ENCODE results near the gene BMP6. TPM values are rescaled to one million over a fixed set of nuclear protein-coding genes. Genes with fewer than 3 reads are reported as not detected.

The BMP6 gene
- total and polyA plus RNA-seq, 2 experiments from 2014 or later, result 0.84 to 2.8 TPM

DNA sequence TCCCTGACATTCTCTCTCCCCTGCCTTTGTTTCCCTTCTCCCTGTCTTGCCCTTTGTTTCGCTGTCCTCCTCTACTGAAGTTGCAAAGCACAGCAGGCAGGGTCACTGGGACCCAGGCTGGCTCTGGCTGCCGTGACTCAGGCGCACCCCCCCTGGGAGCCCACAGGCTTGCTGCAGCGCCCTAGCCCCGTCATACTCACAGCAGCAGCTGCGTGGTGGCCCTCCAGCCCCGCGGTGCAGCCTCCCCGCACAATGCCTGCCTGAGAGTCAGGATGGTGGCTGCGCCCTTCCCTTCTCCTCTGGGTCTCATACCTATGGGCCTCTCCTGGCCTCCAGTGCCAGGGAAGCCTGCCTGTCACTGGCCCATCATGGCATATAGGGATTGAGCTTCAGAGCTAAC is 143.0 kb downstream of the BMP6 start:
- no peak overlapping the region for H2AFZ ChIP-seq
- H3K27me3 ChIP-seq (ENCODE audit: insufficient read depth), result no peaks in the 10 kb centered on the region
- no peaks in the 10 kb centered on the region for H3K79me2 ChIP-seq (replicated peaks; ENCODE audit: insufficient read depth)
- no peak overlapping the region for H3K27ac ChIP-seq (ENCODE audit: low read depth)
- H3K4me1 ChIP-seq (ENCODE audit: insufficient read depth), result no peaks in the 10 kb centered on the region
- peaks cover 9% of the 10 kb centered on the region for H3K27me3 Mint-ChIP-seq (ENCODE audit: insufficient read depth, low read depth, poor library complexity)
- no peaks in the 10 kb centered on the region; the same call in 1 of the 2 replicates for H4K20me1 ChIP-seq (replicated peaks; ENCODE audit: insufficient read depth)
- H3K4me3 ChIP-seq, result no peak overlapping the region
- DNase-seq (ENCODE audit: low spot score), result no peak
- peaks cover 14% of the 10 kb centered on the region for H3K36me3 Mint-ChIP-seq (ENCODE audit: low read depth)
- H3K36me3 ChIP-seq (ENCODE audit: insufficient read depth), result no peaks in the 10 kb centered on the region
- peak; percentile 70 for ATAC-seq
- no peak overlapping the region for H3K4me3 Mint-ChIP-seq
- no peak overlapping the region for H3K4me2 ChIP-seq
- no peak overlapping the region for H3K27ac Mint-ChIP-seq
- H3K9me2 ChIP-seq (ENCODE audit: insufficient read depth), result peaks cover 7% of the 10 kb centered on the region
- H3K9me3 Mint-ChIP-seq, result peaks cover 12% of the 10 kb centered on the region
- H3F3A ChIP-seq (replicated peaks; ENCODE audit: low read depth), result no peaks in the 10 kb centered on the region
- H3K4me1 Mint-ChIP-seq, result no peaks in the 10 kb centered on the region
- TF ChIP-seq, protein P1, sequence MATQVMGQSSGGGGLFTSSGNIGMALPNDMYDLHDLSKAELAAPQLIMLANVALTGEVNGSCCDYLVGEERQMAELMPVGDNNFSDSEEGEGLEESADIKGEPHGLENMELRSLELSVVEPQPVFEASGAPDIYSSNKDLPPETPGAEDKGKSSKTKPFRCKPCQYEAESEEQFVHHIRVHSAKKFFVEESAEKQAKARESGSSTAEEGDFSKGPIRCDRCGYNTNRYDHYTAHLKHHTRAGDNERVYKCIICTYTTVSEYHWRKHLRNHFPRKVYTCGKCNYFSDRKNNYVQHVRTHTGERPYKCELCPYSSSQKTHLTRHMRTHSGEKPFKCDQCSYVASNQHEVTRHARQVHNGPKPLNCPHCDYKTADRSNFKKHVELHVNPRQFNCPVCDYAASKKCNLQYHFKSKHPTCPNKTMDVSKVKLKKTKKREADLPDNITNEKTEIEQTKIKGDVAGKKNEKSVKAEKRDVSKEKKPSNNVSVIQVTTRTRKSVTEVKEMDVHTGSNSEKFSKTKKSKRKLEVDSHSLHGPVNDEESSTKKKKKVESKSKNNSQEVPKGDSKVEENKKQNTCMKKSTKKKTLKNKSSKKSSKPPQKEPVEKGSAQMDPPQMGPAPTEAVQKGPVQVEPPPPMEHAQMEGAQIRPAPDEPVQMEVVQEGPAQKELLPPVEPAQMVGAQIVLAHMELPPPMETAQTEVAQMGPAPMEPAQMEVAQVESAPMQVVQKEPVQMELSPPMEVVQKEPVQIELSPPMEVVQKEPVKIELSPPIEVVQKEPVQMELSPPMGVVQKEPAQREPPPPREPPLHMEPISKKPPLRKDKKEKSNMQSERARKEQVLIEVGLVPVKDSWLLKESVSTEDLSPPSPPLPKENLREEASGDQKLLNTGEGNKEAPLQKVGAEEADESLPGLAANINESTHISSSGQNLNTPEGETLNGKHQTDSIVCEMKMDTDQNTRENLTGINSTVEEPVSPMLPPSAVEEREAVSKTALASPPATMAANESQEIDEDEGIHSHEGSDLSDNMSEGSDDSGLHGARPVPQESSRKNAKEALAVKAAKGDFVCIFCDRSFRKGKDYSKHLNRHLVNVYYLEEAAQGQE (IDR thresholded peaks at IDR 0.05; ENCODE audit: unreplicated experiment), result no peak
- TF ChIP-seq EZH2phosphoT487 (IDR thresholded peaks at IDR 0.05; ENCODE audit: unreplicated experiment) (no peak), JUNB (IDR thresholded peaks at IDR 0.05; ENCODE audit: unreplicated experiment) (no peak), POLR2AphosphoS5 (IDR thresholded peaks at IDR 0.05; ENCODE audit: low read depth) (no peak), ZNF114 (CRISPR knock-in tag; IDR thresholded peaks at IDR 0.05) (no peak), ZNF331 (CRISPR knock-in tag; IDR thresholded peaks at IDR 0.05; ENCODE audit: low read depth) (no peak), EZH2 (IDR thresholded peaks at IDR 0.05; ENCODE audit: low read depth, unreplicated experiment) (no peak), NANOG (IDR thresholded peaks at IDR 0.05; ENCODE audit: borderline replicate concordance) (no peak), STAT1 (IDR thresholded peaks at IDR 0.05; ENCODE audit: unreplicated experiment) (no peak), CREB1 (CRISPR knock-in tag; IDR thresholded peaks at IDR 0.05; ENCODE audit: low read depth) (no peak)
- TF ChIP-seq, protein P2, sequence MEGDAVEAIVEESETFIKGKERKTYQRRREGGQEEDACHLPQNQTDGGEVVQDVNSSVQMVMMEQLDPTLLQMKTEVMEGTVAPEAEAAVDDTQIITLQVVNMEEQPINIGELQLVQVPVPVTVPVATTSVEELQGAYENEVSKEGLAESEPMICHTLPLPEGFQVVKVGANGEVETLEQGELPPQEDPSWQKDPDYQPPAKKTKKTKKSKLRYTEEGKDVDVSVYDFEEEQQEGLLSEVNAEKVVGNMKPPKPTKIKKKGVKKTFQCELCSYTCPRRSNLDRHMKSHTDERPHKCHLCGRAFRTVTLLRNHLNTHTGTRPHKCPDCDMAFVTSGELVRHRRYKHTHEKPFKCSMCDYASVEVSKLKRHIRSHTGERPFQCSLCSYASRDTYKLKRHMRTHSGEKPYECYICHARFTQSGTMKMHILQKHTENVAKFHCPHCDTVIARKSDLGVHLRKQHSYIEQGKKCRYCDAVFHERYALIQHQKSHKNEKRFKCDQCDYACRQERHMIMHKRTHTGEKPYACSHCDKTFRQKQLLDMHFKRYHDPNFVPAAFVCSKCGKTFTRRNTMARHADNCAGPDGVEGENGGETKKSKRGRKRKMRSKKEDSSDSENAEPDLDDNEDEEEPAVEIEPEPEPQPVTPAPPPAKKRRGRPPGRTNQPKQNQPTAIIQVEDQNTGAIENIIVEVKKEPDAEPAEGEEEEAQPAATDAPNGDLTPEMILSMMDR (conservative IDR thresholded peaks at IDR 0.05; ENCODE audit: low read depth in 2 of 2), result no peak
- TF ChIP-seq, protein P3, sequence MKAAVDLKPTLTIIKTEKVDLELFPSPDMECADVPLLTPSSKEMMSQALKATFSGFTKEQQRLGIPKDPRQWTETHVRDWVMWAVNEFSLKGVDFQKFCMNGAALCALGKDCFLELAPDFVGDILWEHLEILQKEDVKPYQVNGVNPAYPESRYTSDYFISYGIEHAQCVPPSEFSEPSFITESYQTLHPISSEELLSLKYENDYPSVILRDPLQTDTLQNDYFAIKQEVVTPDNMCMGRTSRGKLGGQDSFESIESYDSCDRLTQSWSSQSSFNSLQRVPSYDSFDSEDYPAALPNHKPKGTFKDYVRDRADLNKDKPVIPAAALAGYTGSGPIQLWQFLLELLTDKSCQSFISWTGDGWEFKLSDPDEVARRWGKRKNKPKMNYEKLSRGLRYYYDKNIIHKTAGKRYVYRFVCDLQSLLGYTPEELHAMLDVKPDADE (IDR thresholded peaks at IDR 0.05), result no peak
- TF ChIP-seq, protein P4, sequence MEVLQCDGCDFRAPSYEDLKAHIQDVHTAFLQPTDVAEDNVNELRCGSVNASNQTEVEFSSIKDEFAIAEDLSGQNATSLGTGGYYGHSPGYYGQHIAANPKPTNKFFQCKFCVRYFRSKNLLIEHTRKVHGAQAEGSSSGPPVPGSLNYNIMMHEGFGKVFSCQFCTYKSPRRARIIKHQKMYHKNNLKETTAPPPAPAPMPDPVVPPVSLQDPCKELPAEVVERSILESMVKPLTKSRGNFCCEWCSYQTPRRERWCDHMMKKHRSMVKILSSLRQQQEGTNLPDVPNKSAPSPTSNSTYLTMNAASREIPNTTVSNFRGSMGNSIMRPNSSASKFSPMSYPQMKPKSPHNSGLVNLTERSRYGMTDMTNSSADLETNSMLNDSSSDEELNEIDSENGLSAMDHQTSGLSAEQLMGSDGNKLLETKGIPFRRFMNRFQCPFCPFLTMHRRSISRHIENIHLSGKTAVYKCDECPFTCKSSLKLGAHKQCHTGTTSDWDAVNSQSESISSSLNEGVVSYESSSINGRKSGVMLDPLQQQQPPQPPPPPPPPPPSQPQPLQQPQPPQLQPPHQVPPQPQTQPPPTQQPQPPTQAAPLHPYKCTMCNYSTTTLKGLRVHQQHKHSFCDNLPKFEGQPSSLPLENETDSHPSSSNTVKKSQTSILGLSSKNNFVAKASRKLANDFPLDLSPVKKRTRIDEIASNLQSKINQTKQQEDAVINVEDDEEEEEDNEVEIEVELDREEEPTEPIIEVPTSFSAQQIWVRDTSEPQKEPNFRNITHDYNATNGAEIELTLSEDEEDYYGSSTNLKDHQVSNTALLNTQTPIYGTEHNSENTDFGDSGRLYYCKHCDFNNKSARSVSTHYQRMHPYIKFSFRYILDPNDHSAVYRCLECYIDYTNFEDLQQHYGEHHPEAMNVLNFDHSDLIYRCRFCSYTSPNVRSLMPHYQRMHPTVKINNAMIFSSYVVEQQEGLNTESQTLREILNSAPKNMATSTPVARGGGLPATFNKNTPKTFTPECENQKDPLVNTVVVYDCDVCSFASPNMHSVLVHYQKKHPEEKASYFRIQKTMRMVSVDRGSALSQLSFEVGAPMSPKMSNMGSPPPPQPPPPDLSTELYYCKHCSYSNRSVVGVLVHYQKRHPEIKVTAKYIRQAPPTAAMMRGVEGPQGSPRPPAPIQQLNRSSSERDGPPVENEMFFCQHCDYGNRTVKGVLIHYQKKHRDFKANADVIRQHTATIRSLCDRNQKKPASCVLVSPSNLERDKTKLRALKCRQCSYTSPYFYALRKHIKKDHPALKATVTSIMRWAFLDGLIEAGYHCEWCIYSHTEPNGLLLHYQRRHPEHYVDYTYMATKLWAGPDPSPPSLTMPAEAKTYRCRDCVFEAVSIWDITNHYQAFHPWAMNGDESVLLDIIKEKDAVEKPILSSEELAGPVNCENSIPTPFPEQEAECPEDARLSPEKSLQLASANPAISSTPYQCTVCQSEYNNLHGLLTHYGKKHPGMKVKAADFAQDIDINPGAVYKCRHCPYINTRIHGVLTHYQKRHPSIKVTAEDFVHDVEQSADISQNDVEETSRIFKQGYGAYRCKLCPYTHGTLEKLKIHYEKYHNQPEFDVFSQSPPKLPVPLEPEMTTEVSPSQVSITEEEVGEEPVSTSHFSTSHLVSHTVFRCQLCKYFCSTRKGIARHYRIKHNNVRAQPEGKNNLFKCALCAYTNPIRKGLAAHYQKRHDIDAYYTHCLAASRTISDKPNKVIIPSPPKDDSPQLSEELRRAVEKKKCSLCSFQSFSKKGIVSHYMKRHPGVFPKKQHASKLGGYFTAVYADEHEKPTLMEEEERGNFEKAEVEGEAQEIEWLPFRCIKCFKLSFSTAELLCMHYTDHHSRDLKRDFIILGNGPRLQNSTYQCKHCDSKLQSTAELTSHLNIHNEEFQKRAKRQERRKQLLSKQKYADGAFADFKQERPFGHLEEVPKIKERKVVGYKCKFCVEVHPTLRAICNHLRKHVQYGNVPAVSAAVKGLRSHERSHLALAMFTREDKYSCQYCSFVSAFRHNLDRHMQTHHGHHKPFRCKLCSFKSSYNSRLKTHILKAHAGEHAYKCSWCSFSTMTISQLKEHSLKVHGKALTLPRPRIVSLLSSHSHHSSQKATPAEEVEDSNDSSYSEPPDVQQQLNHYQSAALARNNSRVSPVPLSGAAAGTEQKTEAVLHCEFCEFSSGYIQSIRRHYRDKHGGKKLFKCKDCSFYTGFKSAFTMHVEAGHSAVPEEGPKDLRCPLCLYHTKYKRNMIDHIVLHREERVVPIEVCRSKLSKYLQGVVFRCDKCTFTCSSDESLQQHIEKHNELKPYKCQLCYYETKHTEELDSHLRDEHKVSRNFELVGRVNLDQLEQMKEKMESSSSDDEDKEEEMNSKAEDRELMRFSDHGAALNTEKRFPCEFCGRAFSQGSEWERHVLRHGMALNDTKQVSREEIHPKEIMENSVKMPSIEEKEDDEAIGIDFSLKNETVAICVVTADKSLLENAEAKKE (CRISPR knock-in tag; IDR thresholded peaks at IDR 0.05), result no peak
